ENCODE results near the gene TXNL4B. TPM values are rescaled to one million over a fixed set of nuclear protein-coding genes. Genes with fewer than 3 reads are reported as not detected.

The TXNL4B gene
- total RNA-seq, 4 donors from 2014 or later: 6.0 to 13.7 (median 10.0) TPM

GRCh38 chr16:72137380-72138063, 44.1 kb upstream of the TXNL4B start:
- no peak for DNase-seq
- Histone ChIP-seq H3K4me3 (no peak overlapping the region), H3K4me1 (no peaks in the 10 kb centered on the region), H3K9me3 (no peaks in the 10 kb centered on the region), H3K27me3 (peaks cover 0 to 2% (median 0%) of the 10 kb centered on the region in 3 donors), H3K36me3 (no peaks in the 10 kb centered on the region), H3K27ac (no peak overlapping the region)
- intact Hi-C loops (cut with DNase I; ENCODE audit: low total_unique reads): no loop called here
- in situ Hi-C loops (cut with MboI; ENCODE audit: low sequenced_read_pairs in 4 of 4): no loop called here
- TF ChIP-seq POLR2A (IDR thresholded peaks at IDR 0.05): no peak
- TF ChIP-seq, protein P1, sequence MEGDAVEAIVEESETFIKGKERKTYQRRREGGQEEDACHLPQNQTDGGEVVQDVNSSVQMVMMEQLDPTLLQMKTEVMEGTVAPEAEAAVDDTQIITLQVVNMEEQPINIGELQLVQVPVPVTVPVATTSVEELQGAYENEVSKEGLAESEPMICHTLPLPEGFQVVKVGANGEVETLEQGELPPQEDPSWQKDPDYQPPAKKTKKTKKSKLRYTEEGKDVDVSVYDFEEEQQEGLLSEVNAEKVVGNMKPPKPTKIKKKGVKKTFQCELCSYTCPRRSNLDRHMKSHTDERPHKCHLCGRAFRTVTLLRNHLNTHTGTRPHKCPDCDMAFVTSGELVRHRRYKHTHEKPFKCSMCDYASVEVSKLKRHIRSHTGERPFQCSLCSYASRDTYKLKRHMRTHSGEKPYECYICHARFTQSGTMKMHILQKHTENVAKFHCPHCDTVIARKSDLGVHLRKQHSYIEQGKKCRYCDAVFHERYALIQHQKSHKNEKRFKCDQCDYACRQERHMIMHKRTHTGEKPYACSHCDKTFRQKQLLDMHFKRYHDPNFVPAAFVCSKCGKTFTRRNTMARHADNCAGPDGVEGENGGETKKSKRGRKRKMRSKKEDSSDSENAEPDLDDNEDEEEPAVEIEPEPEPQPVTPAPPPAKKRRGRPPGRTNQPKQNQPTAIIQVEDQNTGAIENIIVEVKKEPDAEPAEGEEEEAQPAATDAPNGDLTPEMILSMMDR (IDR thresholded peaks at IDR 0.05 in 4 of 5, conservative IDR thresholded peaks at IDR 0.05 in 1 of 5): no peak
- ATAC-seq: no peak

- no peak for TF ChIP-seq POLR2A (IDR thresholded peaks at IDR 0.05)
- TF ChIP-seq, protein P1 (IDR thresholded peaks at IDR 0.05 in 4 of 5, conservative IDR thresholded peaks at IDR 0.05 in 1 of 5): no peak
- intact Hi-C loops (cut with DNase I; ENCODE audit: low total_unique reads) (no loop called here), in situ Hi-C loops (cut with MboI; ENCODE audit: low sequenced_read_pairs in 4 of 4) (no loop called here)
- Histone ChIP-seq H3K4me1 (no peaks in the 10 kb centered on the region), H3K27ac (no peak overlapping the region), H3K27me3 (no peaks in the 10 kb centered on the region), H3K9me3 (no peaks in the 10 kb centered on the region), H3K4me3 (no peak overlapping the region), H3K36me3 (no peaks in the 10 kb centered on the region)
- DNase-seq (no peak), ATAC-seq (no peak)
These were observed 41.1 kb upstream of the TXNL4B start for GRCh38 chr16:72134507-72134906.

DNA sequence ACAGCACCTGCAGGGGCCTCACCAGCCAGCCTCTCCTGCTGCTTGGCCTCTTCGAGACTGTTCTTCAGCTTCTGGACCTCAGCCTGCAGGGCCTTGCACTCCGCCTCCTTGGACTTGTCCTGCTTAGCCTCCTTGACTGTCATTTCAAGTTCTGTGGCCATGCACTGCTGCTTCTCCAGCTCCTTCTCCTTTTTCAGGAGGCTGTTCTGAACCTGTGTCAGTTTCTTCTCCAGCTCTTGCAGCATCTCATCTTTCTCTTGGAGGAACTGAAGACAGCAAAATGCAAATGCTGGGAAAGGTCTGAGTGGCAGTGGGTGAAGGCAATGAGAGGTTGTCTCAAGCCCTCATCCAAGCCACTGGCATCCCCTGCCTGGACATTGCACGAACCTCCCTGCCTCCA, 39.3 kb upstream of the TXNL4B start:
- no peaks in the 10 kb centered on the region for H3K27me3 ChIP-seq
- DNase-seq (no peak), ATAC-seq (no peak)
- H3K27ac ChIP-seq: no peak overlapping the region
- no peaks in the 10 kb centered on the region for H3K36me3 ChIP-seq
- in situ Hi-C loops (cut with MboI; ENCODE audit: low sequenced_read_pairs in 4 of 4) (no loop called here), intact Hi-C loops (cut with DNase I; ENCODE audit: low total_unique reads) (no loop called here)
- H3K4me1 ChIP-seq: no peaks in the 10 kb centered on the region
- H3K4me3 ChIP-seq: no peak overlapping the region
- no peaks in the 10 kb centered on the region for H3K9me3 ChIP-seq
- TF ChIP-seq, protein P1 (IDR thresholded peaks at IDR 0.05 in 4 of 5, conservative IDR thresholded peaks at IDR 0.05 in 1 of 5): no peak
- no peak for TF ChIP-seq POLR2A (IDR thresholded peaks at IDR 0.05)

DNA sequence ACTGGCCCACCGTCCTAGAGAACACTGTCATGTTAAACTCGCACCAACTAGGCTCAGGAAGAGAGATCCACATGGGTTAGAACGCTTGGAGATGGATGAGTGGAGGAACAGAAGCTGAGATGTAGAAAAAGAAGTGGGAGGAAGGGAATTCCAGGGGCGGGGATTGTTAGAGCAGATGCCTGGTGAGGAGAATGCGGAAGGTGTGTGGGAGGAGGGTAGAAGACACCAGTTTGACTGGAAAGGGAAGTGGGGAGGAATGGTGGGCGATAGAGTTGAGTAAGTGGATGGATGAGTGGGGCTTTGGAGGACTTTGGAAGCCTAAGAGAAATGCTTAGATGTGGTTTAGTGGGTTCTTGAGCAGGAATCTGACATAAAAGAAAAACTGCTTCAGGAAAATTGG, 37.6 kb upstream of the TXNL4B start:
- DNase-seq (no peak), ATAC-seq (no peak)
- Histone ChIP-seq H3K4me3 (no peak overlapping the region), H3K4me1 (no peaks in the 10 kb centered on the region), H3K27me3 (no peaks in the 10 kb centered on the region), H3K36me3 (no peaks in the 10 kb centered on the region), H3K9me3 (no peaks in the 10 kb centered on the region), H3K27ac (no peak overlapping the region)
- intact Hi-C loops (cut with DNase I; ENCODE audit: low total_unique reads): no loop called here
- in situ Hi-C loops (cut with MboI; ENCODE audit: low sequenced_read_pairs in 4 of 4): no loop called here
- TF ChIP-seq, protein P1 (IDR thresholded peaks at IDR 0.05 in 4 of 5, conservative IDR thresholded peaks at IDR 0.05 in 1 of 5): no peak
- TF ChIP-seq POLR2A (IDR thresholded peaks at IDR 0.05): no peak
